Measurements from ENCODE around the gene DGLUCY.

The DGLUCY gene

DNA sequence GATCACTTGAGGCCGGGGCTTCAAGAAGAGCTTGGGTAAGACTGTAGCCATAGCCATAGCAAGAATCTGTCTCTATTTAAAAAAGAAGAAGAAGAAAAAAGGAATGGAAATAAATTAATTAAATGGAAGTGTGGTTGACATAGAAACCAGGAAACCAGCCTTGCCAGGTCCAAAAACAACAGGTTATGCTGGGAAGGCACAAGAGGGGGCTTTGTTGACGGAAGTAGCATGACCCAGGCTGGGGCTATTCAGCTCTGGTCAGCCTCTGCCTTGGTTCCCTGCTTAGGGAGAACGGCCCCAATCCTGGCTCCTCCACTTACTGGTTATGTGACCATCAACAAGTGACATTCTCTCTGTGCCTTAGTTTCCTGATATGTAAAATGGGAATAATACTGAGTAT, 145.0 kb downstream of the DGLUCY start:
- Mint-ChIP-seq H3K4me3 (no peak overlapping the region), H3K4me1 (peaks cover 25% of the 10 kb centered on the region), H3K9me3 (no peaks in the 10 kb centered on the region), H3K27ac (no peak overlapping the region), H3K36me3 (ENCODE audit: low read depth) (no peaks in the 10 kb centered on the region), H3K27me3 (ENCODE audit: low read depth) (peaks cover 62% of the 10 kb centered on the region)
- TF ChIP-seq, protein P1, sequence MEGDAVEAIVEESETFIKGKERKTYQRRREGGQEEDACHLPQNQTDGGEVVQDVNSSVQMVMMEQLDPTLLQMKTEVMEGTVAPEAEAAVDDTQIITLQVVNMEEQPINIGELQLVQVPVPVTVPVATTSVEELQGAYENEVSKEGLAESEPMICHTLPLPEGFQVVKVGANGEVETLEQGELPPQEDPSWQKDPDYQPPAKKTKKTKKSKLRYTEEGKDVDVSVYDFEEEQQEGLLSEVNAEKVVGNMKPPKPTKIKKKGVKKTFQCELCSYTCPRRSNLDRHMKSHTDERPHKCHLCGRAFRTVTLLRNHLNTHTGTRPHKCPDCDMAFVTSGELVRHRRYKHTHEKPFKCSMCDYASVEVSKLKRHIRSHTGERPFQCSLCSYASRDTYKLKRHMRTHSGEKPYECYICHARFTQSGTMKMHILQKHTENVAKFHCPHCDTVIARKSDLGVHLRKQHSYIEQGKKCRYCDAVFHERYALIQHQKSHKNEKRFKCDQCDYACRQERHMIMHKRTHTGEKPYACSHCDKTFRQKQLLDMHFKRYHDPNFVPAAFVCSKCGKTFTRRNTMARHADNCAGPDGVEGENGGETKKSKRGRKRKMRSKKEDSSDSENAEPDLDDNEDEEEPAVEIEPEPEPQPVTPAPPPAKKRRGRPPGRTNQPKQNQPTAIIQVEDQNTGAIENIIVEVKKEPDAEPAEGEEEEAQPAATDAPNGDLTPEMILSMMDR (IDR thresholded peaks at IDR 0.05; ENCODE audit: unreplicated experiment in 3 of 3), result no peak

DNA sequence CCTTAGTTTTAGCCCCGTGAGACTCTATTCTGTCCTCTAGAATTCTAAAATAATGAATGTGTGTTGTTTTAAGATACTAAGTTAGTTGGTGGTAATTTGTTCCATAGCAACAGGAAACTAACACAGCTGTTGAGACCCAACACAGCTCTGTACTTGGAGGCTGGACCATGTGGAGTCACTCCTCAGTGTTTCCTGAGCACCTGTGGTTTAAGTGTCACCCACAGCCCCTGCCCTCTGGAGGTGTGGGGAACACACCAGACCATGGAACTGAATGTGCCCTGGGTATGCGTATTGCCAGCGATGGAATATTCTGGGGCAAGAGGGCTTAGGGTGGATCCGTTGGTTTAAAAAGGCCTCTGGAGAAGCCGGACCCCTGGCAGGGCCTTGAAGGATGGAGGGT, 147.2 kb downstream of the DGLUCY start:
- Mint-ChIP-seq H3K4me3 (no peak overlapping the region), H3K4me1 (peaks cover 37% of the 10 kb centered on the region), H3K9me3 (no peaks in the 10 kb centered on the region), H3K27me3 (ENCODE audit: low read depth) (peaks cover 65% of the 10 kb centered on the region), H3K36me3 (ENCODE audit: low read depth) (no peaks in the 10 kb centered on the region), H3K27ac (no peak overlapping the region)
- TF ChIP-seq, protein P1 (IDR thresholded peaks at IDR 0.05; ENCODE audit: unreplicated experiment in 3 of 3), result no peak

DNA sequence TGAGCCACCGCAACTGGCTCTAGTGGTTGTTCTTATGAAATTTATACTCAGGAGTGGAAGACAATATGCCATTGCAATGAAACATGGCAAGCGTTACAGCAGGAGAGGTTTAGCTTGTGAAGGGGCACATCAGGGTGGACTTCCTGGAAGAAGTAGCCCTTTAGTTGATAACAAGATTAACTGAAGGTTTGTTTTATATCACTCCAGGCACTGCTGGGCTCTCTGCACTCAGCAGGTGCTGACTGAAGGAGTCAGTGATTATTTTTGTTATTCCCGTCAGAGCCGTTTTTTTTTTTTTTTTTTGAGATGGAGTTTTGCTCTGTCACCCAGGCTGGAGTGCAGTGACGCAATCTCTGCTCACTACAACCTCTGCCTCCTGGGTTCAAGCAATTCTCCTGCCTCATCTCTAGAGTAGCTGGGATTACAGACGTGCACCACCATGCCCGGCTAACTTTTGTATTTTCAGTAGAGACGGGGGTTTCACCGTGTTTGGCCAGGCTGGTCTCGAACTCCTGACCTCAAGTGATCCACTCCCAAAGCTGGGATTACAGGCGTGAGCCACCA, 148.2 kb downstream of the DGLUCY start:
- peaks cover 29% of the 10 kb centered on the region for H3K4me1 Mint-ChIP-seq
- H3K27me3 Mint-ChIP-seq (ENCODE audit: low read depth), result peaks cover 59% of the 10 kb centered on the region
- no peak overlapping the region for H3K27ac Mint-ChIP-seq
- H3K9me3 Mint-ChIP-seq, result no peaks in the 10 kb centered on the region
- TF ChIP-seq, protein P1 (IDR thresholded peaks at IDR 0.05; ENCODE audit: unreplicated experiment in 3 of 3), result no peak
- no peak overlapping the region for H3K4me3 Mint-ChIP-seq
- no peaks in the 10 kb centered on the region for H3K36me3 Mint-ChIP-seq (ENCODE audit: low read depth)

DNA sequence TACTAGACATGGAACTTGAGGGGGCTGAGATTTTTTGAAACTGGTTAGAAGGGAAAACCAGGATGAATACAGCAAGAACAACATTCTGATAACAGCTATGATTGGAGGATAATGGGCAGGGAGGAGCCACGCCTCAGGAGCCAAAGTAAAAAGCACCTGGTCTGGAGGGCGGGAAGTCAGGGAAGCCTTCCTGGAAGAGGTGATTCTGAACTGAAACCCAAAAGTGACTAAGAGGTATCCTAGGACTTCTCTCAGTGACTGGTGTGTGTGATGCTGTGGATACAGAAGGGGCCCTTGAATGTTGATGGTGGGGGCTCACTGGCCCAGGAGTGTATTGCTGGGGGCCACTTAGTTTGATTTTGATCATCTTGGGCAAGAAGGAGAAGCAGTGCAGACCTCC, 149.5 kb downstream of the DGLUCY start:
- TF ChIP-seq, protein P1 (IDR thresholded peaks at IDR 0.05; ENCODE audit: unreplicated experiment in 3 of 3), result no peak
- Mint-ChIP-seq H3K9me3 (no peaks in the 10 kb centered on the region), H3K36me3 (ENCODE audit: low read depth) (no peaks in the 10 kb centered on the region), H3K4me1 (peaks cover 19% of the 10 kb centered on the region), H3K4me3 (peak overlapping the region; percentile 34 to 74 (median 67)), H3K27ac (no peak overlapping the region), H3K27me3 (ENCODE audit: low read depth) (peaks cover 56% of the 10 kb centered on the region)

DNA sequence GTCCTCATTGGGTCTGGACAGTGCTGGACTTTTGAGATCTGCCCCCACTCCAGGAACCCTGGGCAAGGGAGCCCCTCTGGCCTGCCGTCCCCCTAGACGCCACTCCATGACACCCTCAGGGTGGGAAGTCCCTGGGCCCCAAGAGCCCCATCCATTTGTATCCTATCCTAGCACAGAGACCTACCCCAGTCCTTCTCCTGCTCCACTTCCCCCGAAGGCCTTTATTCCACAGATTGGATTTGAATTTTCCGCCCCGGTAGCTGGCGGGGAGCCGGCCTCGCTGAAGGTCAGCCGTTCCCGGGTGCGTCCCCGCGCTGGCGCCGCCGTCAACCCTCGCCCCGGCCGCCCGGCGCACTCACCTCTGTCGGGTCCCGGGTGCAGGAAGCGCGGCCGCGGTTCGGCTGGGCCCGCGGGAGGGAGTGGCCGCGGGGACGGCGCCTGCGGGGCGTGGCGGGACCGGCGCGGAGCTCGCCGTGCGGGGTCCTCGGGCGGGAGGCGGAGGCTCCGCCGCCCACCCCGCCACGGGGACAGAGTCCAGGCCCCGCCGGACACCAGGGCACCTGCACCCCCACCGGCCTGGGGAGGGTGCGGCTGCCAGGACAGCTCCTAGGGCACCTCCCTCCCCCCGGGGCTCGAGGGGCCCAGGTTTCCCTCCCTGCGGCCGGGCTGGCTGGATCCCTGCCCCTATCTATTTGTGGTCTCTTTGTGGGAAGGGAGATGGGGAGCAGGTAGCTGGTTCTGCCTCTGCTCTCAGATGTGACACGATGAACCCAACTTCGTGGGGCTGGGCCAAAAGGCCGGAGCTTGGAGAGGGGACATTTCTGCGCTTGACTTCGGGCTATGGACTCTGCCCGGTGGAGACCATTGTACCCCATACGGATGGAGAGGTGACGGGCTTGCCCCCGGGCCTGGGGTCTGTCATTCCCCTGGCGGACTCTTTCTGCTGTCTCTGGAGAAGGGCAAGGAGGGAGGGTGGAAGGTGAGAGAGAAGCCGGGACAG, 150.6 kb downstream of the DGLUCY start:
- peak overlapping the region; percentile 67 to 74 (median 73) for H3K4me3 Mint-ChIP-seq
- H3K27ac Mint-ChIP-seq, result no peak overlapping the region
- H3K4me1 Mint-ChIP-seq, result peaks cover 24% of the 10 kb centered on the region
- no peaks in the 10 kb centered on the region for H3K9me3 Mint-ChIP-seq
- peaks cover under 1% of the 10 kb centered on the region for H3K36me3 Mint-ChIP-seq (ENCODE audit: low read depth)
- peaks cover 51% of the 10 kb centered on the region for H3K27me3 Mint-ChIP-seq (ENCODE audit: low read depth)
- TF ChIP-seq, protein P1 (IDR thresholded peaks at IDR 0.05; ENCODE audit: unreplicated experiment in 3 of 3), result no peak
